Testis (tissue), 2 donors: ENCODE measurements around the gene LYAR.

Experiments
- CTCF ChIP-seq, 3 experiments: fragments of 450-650 bp in 2 of 3; fragments of 200-600 bp in 1 of 3; sonication (generic) in 1 of 3; IDR thresholded peaks; one replicate each; pipeline ENCODE4 v1.5.1; 2016 to 2019; ENCODE audit warnings: antibody characterized with exemption in 3 of 3, mild to moderate bottlenecking in 2 of 3, moderate library complexity in 1 of 3
- POLR2A ChIP-seq: fragments of 450-650 bp; IDR thresholded peaks from one replicate; pipeline ENCODE4 v1.6.1; 2017; ENCODE audit warnings: antibody characterized with exemption, mild to moderate bottlenecking, moderate library complexity

- TF ChIP-seq CTCF (IDR thresholded peaks at IDR 0.05): no peak
- no peak for TF ChIP-seq POLR2A
These were observed 40.8 kb upstream of the LYAR start for GRCh38 chr4:4330794-4331193.
